DND-41 (cell line): Measurements from ENCODE around the gene APOBR.

Source experiments
- ATAC-seq: fragments of 200-7000 bp; cut with Tn5 transposase; 3 replicates; pipeline ENCODE4 v1.9.1; 2021; ENCODE audit warnings: low read depth; ENCODE audit not compliant: insufficient read depth
- DNase-seq: peaks from one replicate; pipeline ENCODE4 v3.0.0-alpha.2; 2020
- H2AFZ ChIP-seq: 2 replicates; pipeline ENCODE4 v1.6.0; 2012; ENCODE audit warnings: low read depth, low read length
- H3K27ac ChIP-seq: 2 replicates; pipeline ENCODE4 v1.5.1; 2012; ENCODE audit warnings: low read length, inconsistent platforms
- H3K27me3 ChIP-seq: fragments of 200-600 bp; sonication (generic); 2 replicates; pipeline ENCODE4 v1.6.0; 2012; ENCODE audit warnings: low read length, mild to moderate bottlenecking, inconsistent platforms; ENCODE audit not compliant: insufficient read depth, poor library complexity
- H3K36me3 ChIP-seq: 2 replicates; pipeline ENCODE4 v1.5.1; 2012; ENCODE audit warnings: low read length, inconsistent platforms; ENCODE audit not compliant: insufficient read depth
- H3K4me1 ChIP-seq: 2 replicates; pipeline ENCODE4 v1.5.1; 2012; ENCODE audit warnings: mild to moderate bottlenecking, low read length; ENCODE audit not compliant: insufficient read depth
- H3K4me2 ChIP-seq: 2 replicates; pipeline ENCODE4 v1.6.0; 2012; ENCODE audit warnings: mild to moderate bottlenecking, moderate library complexity, low read length, inconsistent platforms; ENCODE audit not compliant: insufficient read depth
- H3K4me3 ChIP-seq, 2 experiments: fragments of 200-600 bp in 1 of 2; shearing (Covaris generic) in 1 of 2; 2 replicates each; pipeline ENCODE4 v1.5.1; 2012 to 2016; ENCODE audit warnings: inconsistent platforms in 2 of 2, low read length in 2 of 2, mild to moderate bottlenecking in 2 of 2, low read depth in 1 of 2, moderate library complexity in 1 of 2
- H3K79me2 ChIP-seq: 2 replicates; pipeline ENCODE4 v1.6.0; 2012; ENCODE audit warnings: low read length, inconsistent platforms; ENCODE audit not compliant: insufficient read depth
- H3K9ac ChIP-seq: 2 replicates; pipeline ENCODE4 v1.6.0; 2012; ENCODE audit warnings: low read depth, mild to moderate bottlenecking, inconsistent platforms, low read length, moderate library complexity
- H3K9me3 ChIP-seq: 2 replicates; pipeline ENCODE4 v1.5.1; 2012; ENCODE audit warnings: low read length, moderate library complexity, mild to moderate bottlenecking, inconsistent platforms; ENCODE audit not compliant: insufficient read depth, severe bottlenecking
- H4K20me1 ChIP-seq: 2 replicates; pipeline ENCODE4 v1.6.0; 2012; ENCODE audit warnings: low read length; ENCODE audit not compliant: insufficient read depth
- EZH2 ChIP-seq: IDR thresholded peaks from 3 replicates; pipeline ENCODE4 v1.6.1; 2012; ENCODE audit warnings: borderline replicate concordance, low read depth, mild to moderate bottlenecking, moderate library complexity, low read length, inconsistent platforms; ENCODE audit not compliant: severe bottlenecking
- TF ChIP-seq, protein P1 (sequence below): IDR thresholded peaks from 2 replicates; pipeline ENCODE4 v1.5.1; 2012; ENCODE audit warnings: borderline replicate concordance, low read length, moderate library complexity, mild to moderate bottlenecking; ENCODE audit not compliant: poor library complexity, severe bottlenecking; ENCODE audit errors: extremely low read depth

Gene APOBR

GRCh38 chr16:28534542-28535373 is 40.3 kb downstream of the APOBR start:
- H3K79me2 ChIP-seq = no peaks in the 10 kb centered on the region
- ATAC-seq (no peak), DNase-seq (no peak)
- H3K9me3 ChIP-seq = no peaks in the 10 kb centered on the region
- no peaks in the 10 kb centered on the region for H3K27me3 ChIP-seq
- H3K36me3 ChIP-seq = no peaks in the 10 kb centered on the region
- H3K4me3 ChIP-seq = no peak overlapping the region
- H3K4me1 ChIP-seq = no peaks in the 10 kb centered on the region
- H2AFZ ChIP-seq = no peak overlapping the region
- no peak overlapping the region for H3K27ac ChIP-seq
- H4K20me1 ChIP-seq = no peaks in the 10 kb centered on the region
- no peak overlapping the region for H3K9ac ChIP-seq
- no peak overlapping the region for H3K4me2 ChIP-seq
- no peak for TF ChIP-seq EZH2
- TF ChIP-seq, protein P1, sequence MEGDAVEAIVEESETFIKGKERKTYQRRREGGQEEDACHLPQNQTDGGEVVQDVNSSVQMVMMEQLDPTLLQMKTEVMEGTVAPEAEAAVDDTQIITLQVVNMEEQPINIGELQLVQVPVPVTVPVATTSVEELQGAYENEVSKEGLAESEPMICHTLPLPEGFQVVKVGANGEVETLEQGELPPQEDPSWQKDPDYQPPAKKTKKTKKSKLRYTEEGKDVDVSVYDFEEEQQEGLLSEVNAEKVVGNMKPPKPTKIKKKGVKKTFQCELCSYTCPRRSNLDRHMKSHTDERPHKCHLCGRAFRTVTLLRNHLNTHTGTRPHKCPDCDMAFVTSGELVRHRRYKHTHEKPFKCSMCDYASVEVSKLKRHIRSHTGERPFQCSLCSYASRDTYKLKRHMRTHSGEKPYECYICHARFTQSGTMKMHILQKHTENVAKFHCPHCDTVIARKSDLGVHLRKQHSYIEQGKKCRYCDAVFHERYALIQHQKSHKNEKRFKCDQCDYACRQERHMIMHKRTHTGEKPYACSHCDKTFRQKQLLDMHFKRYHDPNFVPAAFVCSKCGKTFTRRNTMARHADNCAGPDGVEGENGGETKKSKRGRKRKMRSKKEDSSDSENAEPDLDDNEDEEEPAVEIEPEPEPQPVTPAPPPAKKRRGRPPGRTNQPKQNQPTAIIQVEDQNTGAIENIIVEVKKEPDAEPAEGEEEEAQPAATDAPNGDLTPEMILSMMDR = no peak

DNA sequence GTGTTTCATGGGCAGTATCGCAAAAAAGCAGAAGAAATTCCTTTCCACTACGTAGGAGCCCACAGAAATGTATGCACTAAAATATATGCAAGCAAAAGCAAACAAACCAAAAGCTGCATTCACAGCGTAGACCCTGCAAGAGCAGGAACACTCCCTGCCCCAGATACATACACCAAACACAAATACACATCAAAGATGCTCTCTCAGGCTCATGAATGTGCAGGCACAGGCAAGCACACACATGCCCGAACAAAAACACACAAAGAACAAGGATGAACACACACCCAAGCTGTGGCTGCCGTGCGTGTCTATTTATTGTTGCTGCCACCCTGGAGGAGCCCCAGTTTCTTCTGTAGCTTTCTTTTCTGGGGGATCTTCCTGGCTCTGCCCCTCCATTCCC is 42.6 kb downstream of the APOBR start:
- Histone ChIP-seq H3K4me2 (no peak overlapping the region), H3K4me3 (no peak overlapping the region)
- DNase-seq = no peak

GRCh38 chr16:28537964-28538732 is 43.7 kb downstream of the APOBR start:
- Histone ChIP-seq H3K27me3 (no peaks in the 10 kb centered on the region), H3K79me2 (no peaks in the 10 kb centered on the region), H3K4me2 (no peak overlapping the region), H3K4me1 (no peaks in the 10 kb centered on the region), H2AFZ (no peak overlapping the region), H4K20me1 (no peaks in the 10 kb centered on the region), H3K27ac (no peak overlapping the region), H3K9ac (no peak overlapping the region), H3K4me3 (no peak overlapping the region), H3K36me3 (no peaks in the 10 kb centered on the region), H3K9me3 (no peaks in the 10 kb centered on the region)
- ATAC-seq (no peak), DNase-seq (no peak)
- TF ChIP-seq, protein P1 = no peak
- TF ChIP-seq EZH2 = no peak

More for the DNA sequence above, 42.6 kb downstream of the APOBR start:
- H3K27me3 ChIP-seq = no peaks in the 10 kb centered on the region
- TF ChIP-seq, protein P1 = no peak
- TF ChIP-seq EZH2 = no peak
- no peaks in the 10 kb centered on the region for H3K4me1 ChIP-seq
- no peak overlapping the region for H3K9ac ChIP-seq
- no peaks in the 10 kb centered on the region for H3K36me3 ChIP-seq
- H3K27ac ChIP-seq = no peak overlapping the region
- H2AFZ ChIP-seq = no peak overlapping the region
- no peaks in the 10 kb centered on the region for H4K20me1 ChIP-seq
- H3K79me2 ChIP-seq = no peaks in the 10 kb centered on the region
- H3K9me3 ChIP-seq = no peaks in the 10 kb centered on the region
- ATAC-seq = no peak
